ENCODE results near the gene KLHDC10. TPM values are rescaled to one million over a fixed set of nuclear protein-coding genes. Genes with fewer than 3 reads are reported as not detected.

Gene KLHDC10
- total RNA-seq, 1 donor from 2014 or later: 27.0 TPM

GRCh38 chr7:130127404-130127803 lies 57.1 kb downstream of the KLHDC10 start:
- Histone ChIP-seq H3K27me3 (ENCODE audit: low read depth) (no peaks in the 10 kb centered on the region), H3K4me3 (no peak overlapping the region), H3K27ac (replicated peaks) (peak overlapping the region; percentile 29), H3K9me3 (replicated peaks) (no peaks in the 10 kb centered on the region), H3K36me3 (peaks cover 82% of the 10 kb centered on the region), H3K4me1 (peaks cover 15% of the 10 kb centered on the region)
- no peak for TF ChIP-seq CTCF (IDR thresholded peaks at IDR 0.05; ENCODE audit: borderline replicate concordance)
- intact Hi-C loops (cut with micrococcal nuclease): no loop called here
- no peak for DNase-seq

GRCh38 chr7:130127821-130128317 lies 57.5 kb downstream of the KLHDC10 start:
- H3K4me3 ChIP-seq: no peak overlapping the region
- peaks cover 77% of the 10 kb centered on the region for H3K36me3 ChIP-seq
- peaks cover 15% of the 10 kb centered on the region for H3K4me1 ChIP-seq
- no peaks in the 10 kb centered on the region for H3K9me3 ChIP-seq (replicated peaks)
- no peak for DNase-seq
- H3K27ac ChIP-seq (replicated peaks): peak overlapping the region; percentile 29
- intact Hi-C loops (cut with micrococcal nuclease): no loop called here
- H3K27me3 ChIP-seq (ENCODE audit: low read depth): no peaks in the 10 kb centered on the region
- no peak for TF ChIP-seq CTCF (IDR thresholded peaks at IDR 0.05; ENCODE audit: borderline replicate concordance)

DNA sequence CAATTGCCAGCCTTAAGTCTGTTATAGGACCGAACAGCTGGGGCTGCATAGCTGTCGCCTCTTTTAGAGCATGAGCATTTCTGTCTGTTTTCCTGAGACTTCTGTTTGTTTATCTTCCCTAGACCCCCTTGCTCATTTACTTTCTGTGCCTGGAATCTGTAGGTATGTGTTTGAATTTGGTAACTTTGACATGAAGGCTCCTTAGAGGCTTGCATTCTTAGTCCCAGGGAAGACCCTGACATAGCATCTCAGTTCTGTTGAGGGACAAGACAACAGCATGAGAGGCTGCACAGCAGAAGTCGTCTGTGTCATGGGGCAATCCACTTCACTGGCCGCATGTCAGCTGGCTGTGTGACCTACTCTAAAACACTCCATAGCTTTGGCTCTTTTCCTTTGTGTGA lies 58.7 kb downstream of the KLHDC10 start:
- Histone ChIP-seq H3K9me3 (replicated peaks) (no peaks in the 10 kb centered on the region), H3K4me1 (peaks cover 15% of the 10 kb centered on the region)
- no peak for DNase-seq

DNA sequence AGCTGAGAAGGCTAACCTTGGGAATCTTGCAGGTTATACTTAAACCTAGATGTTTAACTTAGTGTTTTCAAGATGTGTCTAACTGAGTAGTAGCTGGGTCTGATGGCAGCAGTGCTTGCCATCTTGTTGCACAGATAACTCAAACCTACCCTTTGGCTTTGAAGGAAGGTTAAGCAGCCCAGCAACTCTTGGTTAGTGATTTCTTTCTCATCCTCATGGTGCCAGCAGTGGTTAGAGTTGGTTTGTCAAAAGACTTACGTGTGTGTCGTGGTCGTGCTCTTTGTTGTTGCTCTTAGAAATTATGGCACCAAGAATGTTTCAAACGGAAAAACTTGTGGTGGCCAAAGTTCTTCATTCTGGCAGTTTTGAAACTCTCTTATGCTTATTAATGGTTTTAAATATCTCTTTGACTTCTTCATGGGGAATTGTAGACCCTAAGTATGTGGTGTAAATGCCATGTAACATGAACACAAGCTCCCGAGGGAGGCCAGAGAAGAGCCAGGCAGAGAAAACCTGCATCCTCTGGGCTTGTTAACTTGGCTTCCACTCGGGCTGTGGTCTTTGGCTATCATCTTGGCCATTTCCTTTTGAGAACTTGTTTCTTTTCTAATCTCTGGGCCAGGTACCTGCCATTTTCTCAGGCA lies 61.0 kb downstream of the KLHDC10 start:
- intact Hi-C loops (cut with micrococcal nuclease): no loop called here
- Histone ChIP-seq H3K4me1 (peaks cover 15% of the 10 kb centered on the region), H3K36me3 (peaks cover 70% of the 10 kb centered on the region), H3K27me3 (ENCODE audit: low read depth) (no peaks in the 10 kb centered on the region), H3K4me3 (no peak overlapping the region), H3K9me3 (replicated peaks) (no peaks in the 10 kb centered on the region), H3K27ac (replicated peaks) (no peak overlapping the region)
- no peak for TF ChIP-seq CTCF (IDR thresholded peaks at IDR 0.05; ENCODE audit: borderline replicate concordance)
- no peak for DNase-seq

More for the DNA sequence above, 58.7 kb downstream of the KLHDC10 start:
- no peaks in the 10 kb centered on the region for H3K27me3 ChIP-seq (ENCODE audit: low read depth)
- intact Hi-C loops (cut with micrococcal nuclease): no loop called here
- no peak overlapping the region for H3K27ac ChIP-seq (replicated peaks)
- no peak overlapping the region for H3K4me3 ChIP-seq
- no peak for TF ChIP-seq CTCF (IDR thresholded peaks at IDR 0.05; ENCODE audit: borderline replicate concordance)
- peaks cover 69% of the 10 kb centered on the region for H3K36me3 ChIP-seq

DNA sequence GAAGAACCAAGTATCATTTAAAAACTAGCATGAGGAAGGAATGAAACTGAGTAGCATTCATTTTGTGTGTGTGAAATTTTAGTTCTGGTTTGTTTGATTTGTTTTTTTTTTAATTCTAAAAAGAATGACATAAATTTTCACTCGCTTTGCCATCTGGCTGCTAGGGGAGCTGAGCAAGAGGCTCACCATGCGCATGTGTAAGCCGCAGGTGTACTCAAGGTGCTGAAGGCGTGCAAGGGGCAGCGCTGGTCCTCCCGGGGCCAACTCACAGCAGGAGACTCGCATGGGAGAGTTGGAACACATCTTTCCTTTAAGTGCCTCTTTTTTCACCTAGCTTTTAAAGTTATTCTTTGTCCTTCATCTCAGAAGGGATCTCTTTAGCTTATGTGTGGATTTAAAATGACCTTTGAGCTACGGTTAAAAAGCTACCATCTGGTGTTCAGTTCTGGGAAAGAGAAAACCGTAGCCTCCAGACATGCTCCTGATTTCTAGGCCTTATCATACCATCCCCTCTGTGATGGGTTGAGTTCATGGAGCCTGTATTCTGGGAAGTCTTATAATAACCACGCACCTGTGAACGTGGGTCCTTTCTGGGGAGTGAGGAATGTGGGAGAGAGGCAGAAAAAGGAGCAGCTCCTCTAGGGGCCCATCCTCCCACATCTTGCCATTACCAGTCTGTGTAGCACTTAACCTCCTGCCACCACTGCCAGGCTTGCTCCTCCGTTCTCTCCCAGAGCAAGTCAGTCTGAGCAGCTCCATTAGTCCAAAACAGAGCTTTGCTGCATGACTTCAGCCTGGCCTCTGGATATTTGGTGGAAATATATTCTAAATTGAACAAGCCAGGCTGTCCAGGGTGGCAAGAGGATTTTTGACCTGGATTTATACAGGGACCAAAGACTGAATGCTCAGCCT lies 61.9 kb downstream of the KLHDC10 start:
- TF ChIP-seq CTCF (IDR thresholded peaks at IDR 0.05; ENCODE audit: borderline replicate concordance): no peak
- Histone ChIP-seq H3K27ac (replicated peaks) (no peak overlapping the region), H3K36me3 (peaks cover 62% of the 10 kb centered on the region), H3K9me3 (replicated peaks) (no peaks in the 10 kb centered on the region), H3K27me3 (ENCODE audit: low read depth) (no peaks in the 10 kb centered on the region), H3K4me1 (peaks cover 12% of the 10 kb centered on the region), H3K4me3 (no peak overlapping the region)
- no peak for DNase-seq
- intact Hi-C loops (cut with micrococcal nuclease): no loop called here
